NOMO-1 treated with DMSO at 0.1 percent for 48 hours (cell line): Measurements from ENCODE around the gene CASP2.

Experiments used
- DNase-seq: peaks from one replicate; lab custom pipeline; 2025; ENCODE audit not compliant: unreplicated experiment; lab: John Stamatoyannopoulos, UW

The CASP2 gene

GRCh38 chr7:143295870-143296269 is 7.7 kb downstream of the CASP2 start:
- DNase-seq: no peak

- no peak for DNase-seq
These were observed 8.5 kb downstream of the CASP2 start for GRCh38 chr7:143296686-143297085.

GRCh38 chr7:143299346-143299745 is 11.2 kb downstream of the CASP2 start:
- no peak for DNase-seq

- DNase-seq: no peak
These were observed 11.7 kb downstream of the CASP2 start for GRCh38 chr7:143299840-143300239.

- DNase-seq: peak; percentile 76
These were observed 13.1 kb downstream of the CASP2 start for GRCh38 chr7:143300959-143301935.

- no peak for DNase-seq
These were observed 15.6 kb downstream of the CASP2 start for GRCh38 chr7:143303733-143304132.

GRCh38 chr7:143304938-143305337 is 16.8 kb downstream of the CASP2 start:
- DNase-seq: no peak

- DNase-seq: peak; percentile 54
These were observed 17.4 kb downstream of the CASP2 start for GRCh38 chr7:143305423-143306070.

- no peak for DNase-seq
These were observed 20.5 kb downstream of the CASP2 start for GRCh38 chr7:143308632-143309031.

- DNase-seq: peak; percentile 3
These were observed 26.0 kb downstream of the CASP2 start for GRCh38 chr7:143314127-143314526.

GRCh38 chr7:143315776-143316175 is 27.6 kb downstream of the CASP2 start, which contains the start of gene CLCN1:
CLCN1 (plus strand) TSS chr7:143316111; CDS start chr7:143316213, 102 bp downstream.
- no peak for DNase-seq

GRCh38 chr7:143316492-143316891 is 28.3 kb downstream of the CASP2 start:
- DNase-seq: no peak

- DNase-seq: peak; percentile 34
These were observed 30.5 kb downstream of the CASP2 start for GRCh38 chr7:143318661-143319060.

- no peak for DNase-seq
These were observed 32.5 kb downstream of the CASP2 start for GRCh38 chr7:143320620-143321019.

- no peak for DNase-seq
These were observed 33.1 kb downstream of the CASP2 start for GRCh38 chr7:143321242-143321641.

- DNase-seq: no peak
These were observed 33.6 kb downstream of the CASP2 start for GRCh38 chr7:143321734-143322133.

GRCh38 chr7:143322760-143323633 is 34.8 kb downstream of the CASP2 start:
- no peak for DNase-seq

- DNase-seq: no peak
These were observed 35.5 kb downstream of the CASP2 start for GRCh38 chr7:143323653-143324052.

- no peak for DNase-seq
These were observed 37.1 kb downstream of the CASP2 start for GRCh38 chr7:143325240-143325639.

- DNase-seq: peak; percentile 16
These were observed 39.8 kb downstream of the CASP2 start for GRCh38 chr7:143327903-143328302.
